ENCODE results near the gene ULBP3. TPM values are rescaled to one million over a fixed set of nuclear protein-coding genes. Genes with fewer than 3 reads are reported as not detected.
A peak's percentile ranks its signal among the peaks of the same experiment; 100 is the strongest.
"Not testable (repeated sequence)": the region's sequence is repeated elsewhere in the genome, so short reads cannot be mapped to it uniquely, and the experiment has no call there.

ULBP3 gene
- total and polyA plus RNA-seq, 7 donors, result 0.15 to 0.67 (median 0.36) TPM

- DNase-seq, result no peak
- no peaks in the 10 kb centered on the region for H3K9me3 ChIP-seq
- H3K27ac ChIP-seq, result no peak overlapping the region
- ATAC-seq, result no peak
- H3K27me3 ChIP-seq (ENCODE audit: insufficient read depth in 3 of 3, low read length in 2 of 3), result peaks cover 0 to 41% (median 9%) of the 10 kb centered on the region in 3 donors
- no peaks in the 10 kb centered on the region for H3K4me1 ChIP-seq
- TF ChIP-seq, protein P1, sequence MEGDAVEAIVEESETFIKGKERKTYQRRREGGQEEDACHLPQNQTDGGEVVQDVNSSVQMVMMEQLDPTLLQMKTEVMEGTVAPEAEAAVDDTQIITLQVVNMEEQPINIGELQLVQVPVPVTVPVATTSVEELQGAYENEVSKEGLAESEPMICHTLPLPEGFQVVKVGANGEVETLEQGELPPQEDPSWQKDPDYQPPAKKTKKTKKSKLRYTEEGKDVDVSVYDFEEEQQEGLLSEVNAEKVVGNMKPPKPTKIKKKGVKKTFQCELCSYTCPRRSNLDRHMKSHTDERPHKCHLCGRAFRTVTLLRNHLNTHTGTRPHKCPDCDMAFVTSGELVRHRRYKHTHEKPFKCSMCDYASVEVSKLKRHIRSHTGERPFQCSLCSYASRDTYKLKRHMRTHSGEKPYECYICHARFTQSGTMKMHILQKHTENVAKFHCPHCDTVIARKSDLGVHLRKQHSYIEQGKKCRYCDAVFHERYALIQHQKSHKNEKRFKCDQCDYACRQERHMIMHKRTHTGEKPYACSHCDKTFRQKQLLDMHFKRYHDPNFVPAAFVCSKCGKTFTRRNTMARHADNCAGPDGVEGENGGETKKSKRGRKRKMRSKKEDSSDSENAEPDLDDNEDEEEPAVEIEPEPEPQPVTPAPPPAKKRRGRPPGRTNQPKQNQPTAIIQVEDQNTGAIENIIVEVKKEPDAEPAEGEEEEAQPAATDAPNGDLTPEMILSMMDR (IDR thresholded peaks at IDR 0.05), result no peak
- no peak overlapping the region for H3K4me3 ChIP-seq
- intact Hi-C loops (cut with DNase I), result loop anchor here in 1 of 2 donors (5.0 kb wide), 1 partner anchor 187 kb away; no protein-coding TSS in a partner anchor
- no peaks in the 10 kb centered on the region for H3K36me3 ChIP-seq (ENCODE audit: insufficient read depth in 1 of 2, low read depth in 1 of 2)
- 48 to 60% (median 53%) methylated on average over 6 of the region's 6 CpGs for WGBS, 3 donors
Observed at GRCh38 chr6:150018846-150019580, 49.9 kb downstream of the ULBP3 start.

DNA sequence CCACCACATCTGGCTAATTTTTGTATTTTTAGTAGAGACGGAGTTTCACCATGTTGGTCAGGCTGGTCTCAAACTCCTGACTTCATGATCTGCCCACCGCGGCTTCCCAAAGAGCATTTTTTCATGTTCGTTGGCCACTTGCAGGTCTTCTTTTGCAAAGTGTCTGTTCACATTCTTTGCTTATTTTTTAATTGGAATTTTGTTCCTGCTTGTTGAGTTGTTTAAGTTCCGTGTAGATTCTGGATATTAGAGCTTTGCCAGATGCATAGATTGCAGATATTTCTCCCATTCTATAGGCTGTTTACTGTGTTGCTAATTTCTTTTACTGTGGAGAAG lies 51.8 kb downstream of the ULBP3 start:
- H3K9me3 ChIP-seq; H3K27ac ChIP-seq; H3K36me3 ChIP-seq (ENCODE audit: insufficient read depth in 1 of 2, low read depth in 1 of 2); ATAC-seq; DNase-seq; H3K4me3 ChIP-seq; H3K4me1 ChIP-seq: not testable (repeated sequence)
- WGBS, 3 donors, result 2 to 8% (median 7%) methylated on average over 5 of the region's 5 CpGs
- intact Hi-C loops (cut with DNase I), result loop anchor here in 1 of 2 donors (2.0 to 5.0 kb wide), 2 partner anchors 82 to 185 kb away; no protein-coding TSS in a partner anchor
- peaks cover 0 to 55% (median 13%) of the 10 kb centered on the region in 3 donors for H3K27me3 ChIP-seq (ENCODE audit: insufficient read depth in 3 of 3, low read length in 2 of 3)

DNA sequence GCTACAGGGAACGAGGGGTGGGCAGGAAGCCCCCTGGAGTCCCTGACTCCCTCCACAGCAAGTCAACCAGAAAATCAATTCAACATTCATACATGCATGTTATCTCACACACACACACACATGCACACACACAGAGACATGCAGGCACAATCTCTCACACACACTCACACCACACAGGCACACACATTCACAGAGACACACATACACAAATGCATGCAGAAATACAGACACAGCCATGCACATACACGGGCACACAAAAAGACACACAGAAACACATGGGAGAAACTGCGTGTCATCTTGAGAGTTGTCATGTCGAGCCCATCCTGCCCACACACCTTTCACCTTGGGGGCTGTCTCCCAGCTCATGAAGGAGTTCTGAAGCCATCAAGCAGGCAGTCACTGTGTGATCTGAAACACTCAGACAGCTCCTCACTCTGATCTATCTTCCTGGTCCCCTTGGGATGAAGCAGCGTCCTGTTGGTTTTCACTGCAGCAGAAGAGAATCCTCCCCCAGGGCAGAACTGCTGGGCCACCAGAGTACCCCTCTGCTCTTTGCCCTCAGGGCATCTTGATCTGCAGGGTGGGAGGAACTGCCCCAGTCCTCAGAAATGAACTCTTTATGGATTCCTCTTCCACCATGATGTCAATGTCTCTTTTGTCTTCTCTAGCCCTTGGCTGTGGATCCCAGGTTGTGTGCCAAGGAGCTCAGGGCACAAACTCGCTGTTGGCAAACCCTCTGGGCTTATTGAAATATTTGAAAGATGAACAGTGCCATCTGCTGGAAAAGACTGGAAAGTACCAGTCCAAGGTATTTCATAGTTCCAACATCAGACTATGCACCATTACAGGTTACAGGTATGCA lies 52.4 kb downstream of the ULBP3 start:
- Histone ChIP-seq H3K36me3 (ENCODE audit: insufficient read depth in 1 of 2, low read depth in 1 of 2) (no peaks in the 10 kb centered on the region), H3K9me3 (no peaks in the 10 kb centered on the region), H3K4me1 (no peaks in the 10 kb centered on the region), H3K4me3 (no peak overlapping the region), H3K27ac (no peak overlapping the region), H3K27me3 (ENCODE audit: insufficient read depth in 3 of 3, low read length in 2 of 3) (peaks cover 0 to 55% (median 14%) of the 10 kb centered on the region in 3 donors)
- intact Hi-C loops (cut with DNase I), result loop anchor here (1.0 to 5.0 kb wide), 3 partner anchors 82 to 184 kb away; no protein-coding TSS in a partner anchor
- DNase-seq (no peak), ATAC-seq (peak; percentile 78 to 91 (median 90))
- 20 to 25% (median 22%) methylated on average over 6 of the region's 6 CpGs for WGBS, 3 donors
- TF ChIP-seq, protein P1 (IDR thresholded peaks at IDR 0.05), result peak; percentile 74

GRCh38 chr6:150015281-150016001 lies 53.5 kb downstream of the ULBP3 start:
- H3K4me3 ChIP-seq; H3K4me1 ChIP-seq; H3K9me3 ChIP-seq; DNase-seq; H3K27ac ChIP-seq; H3K36me3 ChIP-seq (ENCODE audit: insufficient read depth in 1 of 2, low read depth in 1 of 2): not testable (repeated sequence)
- intact Hi-C loops (cut with DNase I), result loop anchor here (1.0 to 5.0 kb wide), 3 partner anchors 81 to 183 kb away; no protein-coding TSS in a partner anchor
- peaks cover 0 to 55% (median 14%) of the 10 kb centered on the region in 3 donors for H3K27me3 ChIP-seq (ENCODE audit: insufficient read depth in 3 of 3, low read length in 2 of 3)
- 6 to 11% (median 8%) methylated on average over 14 to 15 of the region's 15 CpGs for WGBS, 3 donors
- peak in 1 of 4 donors; percentile 27 for ATAC-seq

DNA sequence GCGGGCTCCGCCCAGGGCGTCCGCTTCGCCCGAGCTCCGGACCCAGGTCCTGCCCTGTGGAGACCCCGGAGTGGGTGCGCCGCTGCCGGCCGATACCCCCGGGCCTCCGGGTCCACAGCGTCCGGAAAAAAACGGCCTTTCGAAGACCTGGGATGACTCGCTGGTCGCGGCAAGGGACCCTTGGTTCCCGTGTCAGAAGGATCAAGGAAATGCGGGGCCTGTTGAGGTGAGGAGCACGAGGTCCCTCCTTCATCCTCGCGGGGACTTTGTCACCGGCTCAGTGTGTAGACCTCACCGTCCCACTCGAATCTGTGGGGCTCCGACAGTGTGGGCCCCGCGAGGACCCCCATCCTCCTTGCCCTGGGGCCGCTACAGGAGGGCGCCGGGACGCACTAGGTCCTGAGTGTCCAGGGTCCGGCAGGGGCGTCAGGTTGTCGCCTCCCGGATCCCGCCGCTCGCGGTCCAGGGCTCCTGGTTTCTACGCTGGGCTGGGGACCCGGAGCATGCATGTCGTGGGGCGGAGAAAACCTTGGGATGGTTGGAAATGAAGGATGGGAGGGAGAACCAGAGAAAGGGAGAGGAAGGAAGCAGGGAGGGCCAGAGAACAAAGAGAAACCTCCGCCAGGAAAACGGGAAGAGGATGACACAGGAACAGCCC lies 54.2 kb downstream of the ULBP3 start:
- DNase-seq; H3K4me1 ChIP-seq; H3K36me3 ChIP-seq (ENCODE audit: insufficient read depth in 1 of 2, low read depth in 1 of 2); H3K4me3 ChIP-seq; ATAC-seq; H3K27ac ChIP-seq; H3K9me3 ChIP-seq: not testable (repeated sequence)
- intact Hi-C loops (cut with DNase I), result loop anchor here in 1 of 2 donors (5.0 kb wide), 1 partner anchor 182 kb away; no protein-coding TSS in a partner anchor
- H3K27me3 ChIP-seq (ENCODE audit: insufficient read depth in 3 of 3, low read length in 2 of 3), result peaks cover 0 to 61% (median 14%) of the 10 kb centered on the region in 3 donors
- WGBS, 3 donors, result 1 to 4% (median 2%) methylated on average over 16 to 47 of the region's 50 CpGs

DNA sequence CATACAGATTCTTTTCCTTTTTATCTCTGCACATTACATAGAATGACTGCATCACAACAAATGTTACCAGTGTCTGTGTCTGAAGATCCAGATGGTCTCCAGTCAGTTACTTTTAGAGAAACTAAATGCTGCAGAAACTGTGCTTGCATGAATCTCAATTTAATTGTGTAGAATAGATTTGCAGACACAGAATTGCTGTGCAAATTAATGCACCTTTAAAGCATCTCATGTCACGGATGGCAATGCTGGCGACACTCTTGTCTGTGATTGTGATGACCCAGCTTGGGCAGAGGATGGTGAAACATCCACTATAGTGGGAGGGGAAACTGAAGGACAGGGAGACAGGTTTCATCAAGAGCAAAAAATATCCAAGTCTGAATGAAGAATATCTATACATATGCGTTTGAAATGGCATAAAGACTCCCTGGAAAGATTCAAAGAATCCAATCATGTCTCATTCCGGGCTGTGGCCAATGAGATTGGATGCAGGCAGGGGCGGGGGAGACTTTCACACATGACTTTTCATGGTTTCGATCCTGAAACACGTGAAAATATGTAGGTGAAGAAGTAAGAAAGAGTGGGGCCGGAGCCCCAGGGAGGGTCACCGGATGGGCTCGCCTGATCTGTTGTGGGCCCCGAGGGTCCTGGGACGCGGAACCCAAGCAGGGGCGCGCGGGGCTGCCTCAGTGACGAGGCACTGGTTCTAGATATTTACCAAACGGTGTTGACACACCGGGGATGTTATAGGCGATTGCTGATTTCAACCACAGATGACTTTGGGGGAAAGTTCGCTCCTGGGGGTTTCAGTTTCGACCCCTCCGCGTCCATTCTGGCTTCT lies 54.9 kb downstream of the ULBP3 start:
- DNase-seq; H3K4me3 ChIP-seq; H3K9me3 ChIP-seq; H3K4me1 ChIP-seq; H3K36me3 ChIP-seq (ENCODE audit: insufficient read depth in 1 of 2, low read depth in 1 of 2); intact Hi-C loops (cut with DNase I); ATAC-seq; H3K27ac ChIP-seq: not testable (repeated sequence)
- peaks cover 0 to 62% (median 14%) of the 10 kb centered on the region in 3 donors for H3K27me3 ChIP-seq (ENCODE audit: insufficient read depth in 3 of 3, low read length in 2 of 3)
- WGBS, 3 donors, result 11 to 26% (median 14%) methylated on average over 7 to 12 of the region's 24 CpGs

DNA sequence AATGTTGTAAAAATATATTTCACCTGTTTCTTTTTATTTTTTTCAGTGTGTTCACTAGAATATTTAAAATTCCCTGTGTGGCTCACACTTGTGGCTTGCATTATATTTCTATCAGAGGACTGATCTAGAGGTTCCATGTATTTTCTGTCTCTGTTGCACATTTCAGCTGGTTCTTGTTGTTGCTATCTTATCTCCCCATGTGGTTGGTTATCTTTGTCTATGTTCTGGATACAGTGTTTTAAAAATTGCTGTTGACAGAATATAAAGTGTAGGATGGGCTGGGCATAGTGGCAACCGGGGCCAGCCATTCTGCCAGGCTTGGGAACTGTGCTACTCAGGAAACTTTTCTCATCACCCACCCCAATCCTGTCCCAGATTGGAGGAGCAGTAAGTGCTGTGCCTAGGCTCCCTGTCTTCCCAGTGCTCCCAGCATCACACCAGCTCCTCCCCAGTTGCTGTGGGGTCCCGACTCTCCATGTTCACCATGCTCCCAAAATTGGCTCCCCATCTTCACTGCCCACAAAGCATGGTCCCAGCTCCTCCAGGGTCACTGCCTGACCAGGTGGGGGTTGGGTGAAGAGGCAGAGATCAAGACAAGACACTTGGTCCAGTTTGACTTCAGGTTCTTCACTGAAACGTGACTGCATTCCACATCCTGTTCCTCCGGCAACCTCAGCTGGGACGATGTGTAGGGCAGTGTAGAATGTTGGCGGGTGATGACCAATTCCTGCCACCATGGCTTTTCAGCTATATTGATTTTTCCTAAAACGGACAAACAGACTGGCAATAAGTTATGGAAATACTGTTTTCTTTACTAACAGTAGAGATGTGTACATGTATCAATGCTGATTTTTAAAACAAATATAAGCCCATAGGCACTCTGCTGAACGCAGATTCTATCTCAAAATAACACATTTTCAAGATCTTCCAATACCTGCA lies 55.8 kb downstream of the ULBP3 start:
- DNase-seq; H3K27ac ChIP-seq; ATAC-seq; H3K4me3 ChIP-seq; H3K4me1 ChIP-seq; H3K36me3 ChIP-seq (ENCODE audit: insufficient read depth in 1 of 2, low read depth in 1 of 2); H3K9me3 ChIP-seq; intact Hi-C loops (cut with DNase I): not testable (repeated sequence)
- peaks cover 0 to 62% (median 16%) of the 10 kb centered on the region in 3 donors for H3K27me3 ChIP-seq (ENCODE audit: insufficient read depth in 3 of 3, low read length in 2 of 3)
- WGBS, 3 donors, result 31 to 45% (median 34%) methylated on average over 7 to 8 of the region's 8 CpGs
